ENCODE results near the gene WHAMM. TPM values are rescaled to one million over a fixed set of nuclear protein-coding genes. Genes with fewer than 3 reads are reported as not detected.

Gene WHAMM
- total RNA-seq, 1 donor from 2014 or later, result 8.1 TPM

GRCh38 chr15:82823049-82823448 is 13.6 kb downstream of the WHAMM start:
- no peaks in the 10 kb centered on the region for H3K9me3 Mint-ChIP-seq (ENCODE audit: low read depth)
- H3K27ac Mint-ChIP-seq, result no peak overlapping the region
- H3K36me3 Mint-ChIP-seq (ENCODE audit: insufficient read depth), result peaks cover 30% of the 10 kb centered on the region
- no peak overlapping the region for H3K4me3 Mint-ChIP-seq (ENCODE audit: low read depth)
- DNase-seq (ENCODE audit: low spot score, unreplicated experiment), result no peak
- no peak for TF ChIP-seq CTCF (IDR thresholded peaks at IDR 0.05; ENCODE audit: unreplicated experiment)
- no peaks in the 10 kb centered on the region for H3K4me1 Mint-ChIP-seq (ENCODE audit: low read depth)
- no peaks in the 10 kb centered on the region for H3K27me3 Mint-ChIP-seq

- DNase-seq (ENCODE audit: low spot score, unreplicated experiment), result no peak
- no peaks in the 10 kb centered on the region for H3K9me3 Mint-ChIP-seq (ENCODE audit: low read depth)
- no peaks in the 10 kb centered on the region for H3K27me3 Mint-ChIP-seq
- no peak overlapping the region for H3K4me3 Mint-ChIP-seq (ENCODE audit: low read depth)
- TF ChIP-seq CTCF (IDR thresholded peaks at IDR 0.05; ENCODE audit: unreplicated experiment), result no peak
- H3K4me1 Mint-ChIP-seq (ENCODE audit: low read depth), result no peaks in the 10 kb centered on the region
- H3K27ac Mint-ChIP-seq, result no peak overlapping the region
- H3K36me3 Mint-ChIP-seq (ENCODE audit: insufficient read depth), result peaks cover 32% of the 10 kb centered on the region
These were observed 18.6 kb downstream of the WHAMM start for GRCh38 chr15:82828075-82828474.

GRCh38 chr15:82829234-82829633 is 19.8 kb downstream of the WHAMM start:
- Mint-ChIP-seq H3K27me3 (no peaks in the 10 kb centered on the region), H3K27ac (no peak overlapping the region), H3K4me1 (ENCODE audit: low read depth) (no peaks in the 10 kb centered on the region), H3K9me3 (ENCODE audit: low read depth) (no peaks in the 10 kb centered on the region), H3K4me3 (ENCODE audit: low read depth) (no peak overlapping the region), H3K36me3 (ENCODE audit: insufficient read depth) (peaks cover 39% of the 10 kb centered on the region)
- no peak for DNase-seq (ENCODE audit: low spot score, unreplicated experiment)
- TF ChIP-seq CTCF (IDR thresholded peaks at IDR 0.05; ENCODE audit: unreplicated experiment), result no peak

- no peaks in the 10 kb centered on the region for H3K4me1 Mint-ChIP-seq (ENCODE audit: low read depth)
- no peak for TF ChIP-seq CTCF (IDR thresholded peaks at IDR 0.05; ENCODE audit: unreplicated experiment)
- peaks cover 43% of the 10 kb centered on the region for H3K36me3 Mint-ChIP-seq (ENCODE audit: insufficient read depth)
- no peaks in the 10 kb centered on the region for H3K27me3 Mint-ChIP-seq
- no peak for DNase-seq (ENCODE audit: low spot score, unreplicated experiment)
- H3K27ac Mint-ChIP-seq, result no peak overlapping the region
- H3K4me3 Mint-ChIP-seq (ENCODE audit: low read depth), result no peak overlapping the region
- H3K9me3 Mint-ChIP-seq (ENCODE audit: low read depth), result no peaks in the 10 kb centered on the region
These were observed 21.2 kb downstream of the WHAMM start for GRCh38 chr15:82830427-82831173.

GRCh38 chr15:82831894-82832600 is 22.6 kb downstream of the WHAMM start:
- no peaks in the 10 kb centered on the region for H3K4me1 Mint-ChIP-seq (ENCODE audit: low read depth)
- no peak overlapping the region for H3K27ac Mint-ChIP-seq
- DNase-seq (ENCODE audit: low spot score, unreplicated experiment), result no peak
- TF ChIP-seq CTCF (IDR thresholded peaks at IDR 0.05; ENCODE audit: unreplicated experiment), result no peak
- H3K9me3 Mint-ChIP-seq (ENCODE audit: low read depth), result no peaks in the 10 kb centered on the region
- no peak overlapping the region for H3K4me3 Mint-ChIP-seq (ENCODE audit: low read depth)
- H3K27me3 Mint-ChIP-seq, result no peaks in the 10 kb centered on the region
- peaks cover 48% of the 10 kb centered on the region for H3K36me3 Mint-ChIP-seq (ENCODE audit: insufficient read depth)

All from progenitor cell of endocrine pancreas (in vitro differentiated cells).